SU-DHL-6 (cell line): ENCODE data around the gene ETS1.

ENCODE experiments used
- H2AFZ ChIP-seq: fragments of 200-600 bp; sonication (generic); 2 replicates; pipeline ENCODE4 v1.6.1; 2014; ENCODE audit warnings: low read depth, mild to moderate bottlenecking, moderate library complexity, mixed read lengths, antibody characterized with exemption, low read length; ENCODE audit not compliant: severe bottlenecking
- H3F3A ChIP-seq: fragments of 200-600 bp; shearing (Covaris generic); 2 replicates; pipeline ENCODE4 v1.6.0; 2016; ENCODE audit warnings: antibody characterized with exemption, mild to moderate bottlenecking; ENCODE audit not compliant: insufficient read depth
- H3K27ac ChIP-seq: fragments of 200-600 bp; sonication (generic); 2 replicates; pipeline ENCODE4 v1.5.1; 2016; ENCODE audit warnings: low read depth, mild to moderate bottlenecking, low read length, moderate library complexity, mixed read lengths
- H3K27me3 ChIP-seq: fragments of 200-600 bp; sonication (generic), shearing (Covaris generic); 2 replicates; pipeline ENCODE4 v1.6.0; 2014; ENCODE audit warnings: mild to moderate bottlenecking, low read length
- H3K36me3 ChIP-seq: fragments of 200-600 bp; sonication (generic); 2 replicates; pipeline ENCODE4 v1.6.1; 2014; ENCODE audit warnings: mild to moderate bottlenecking, low read length, mixed read lengths
- H3K4me2 ChIP-seq: fragments of 300-600, 200-600 bp; shearing (Covaris generic), sonication (generic); 2 replicates; pipeline ENCODE4 v1.6.0; 2014; ENCODE audit warnings: low read length, low read depth, mild to moderate bottlenecking; ENCODE audit not compliant: poor library complexity, severe bottlenecking
- H3K4me3 ChIP-seq: fragments of 200-600 bp; sonication (generic); 2 replicates; pipeline ENCODE4 v1.5.1; 2014; ENCODE audit warnings: antibody characterized with exemption, low read length, mild to moderate bottlenecking, mixed read lengths; ENCODE audit not compliant: insufficient read depth, poor library complexity, severe bottlenecking
- H3K79me2 ChIP-seq: fragments of 200-600 bp; sonication (generic); 2 replicates; pipeline ENCODE4 v1.6.1; 2014; ENCODE audit warnings: mild to moderate bottlenecking, low read length, moderate library complexity; ENCODE audit not compliant: insufficient read depth
- H3K9ac ChIP-seq: fragments of 200-600 bp; sonication (generic); 2 replicates; pipeline ENCODE4 v1.7.0; 2014; ENCODE audit warnings: mild to moderate bottlenecking, low read length
- H3K9me2 ChIP-seq: fragments of 200-600 bp; sonication (generic); replicated peaks from 2 replicates; pipeline ENCODE4 v1.6.1; 2014; ENCODE audit warnings: low read length; ENCODE audit not compliant: insufficient read depth
- H3K9me3 ChIP-seq: fragments of 200-600 bp; sonication (generic); 2 replicates; pipeline ENCODE4 v1.6.1; 2014; ENCODE audit warnings: low read length, mixed read lengths; ENCODE audit not compliant: insufficient read depth
- H4K20me1 ChIP-seq: fragments of 200-600 bp; sonication (generic); 2 replicates; pipeline ENCODE4 v1.6.1; 2014; ENCODE audit warnings: low read depth, mild to moderate bottlenecking, antibody characterized with exemption, low read length, moderate library complexity, mixed read lengths
- EZH2phosphoT487 ChIP-seq: fragments of 200-600 bp; sonication (generic), shearing (Covaris generic); conservative IDR thresholded peaks from 2 replicates; pipeline ENCODE4 v1.6.1; 2018; ENCODE audit warnings: mild to moderate bottlenecking, antibody characterized with exemption, low read length, moderate library complexity, mixed read lengths
- TF ChIP-seq, protein P1 (sequence below): fragments of 200-600 bp; sonication (generic); IDR thresholded peaks from one replicate; pipeline ENCODE4 v1.5.1; 2017; ENCODE audit warnings: antibody characterized with exemption, mild to moderate bottlenecking, low read length, moderate library complexity; ENCODE audit not compliant: insufficient read depth, poor library complexity, severe bottlenecking

Gene ETS1

GRCh38 chr11:128411812-128412211 lies 175.5 kb downstream of the ETS1 start:
- Histone ChIP-seq H3K79me2 (no peaks in the 10 kb centered on the region), H3F3A (no peaks in the 10 kb centered on the region), H3K9ac (no peak overlapping the region), H3K9me2 (no peaks in the 10 kb centered on the region), H3K4me2 (no peak overlapping the region), H2AFZ (no peak overlapping the region), H3K27ac (no peak overlapping the region), H3K27me3 (no peaks in the 10 kb centered on the region), H3K4me3 (no peak overlapping the region), H3K9me3 (no peaks in the 10 kb centered on the region), H3K36me3 (no peaks in the 10 kb centered on the region), H4K20me1 (no peaks in the 10 kb centered on the region)
- TF ChIP-seq EZH2phosphoT487 = no peak

GRCh38 chr11:128411150-128411549 lies 176.2 kb downstream of the ETS1 start:
- Histone ChIP-seq H4K20me1 (no peaks in the 10 kb centered on the region), H3K4me3 (no peak overlapping the region), H3K27ac (no peak overlapping the region), H3K36me3 (no peaks in the 10 kb centered on the region), H3K79me2 (no peaks in the 10 kb centered on the region), H3K9me2 (no peaks in the 10 kb centered on the region), H3K9ac (no peak overlapping the region), H3K27me3 (no peaks in the 10 kb centered on the region), H3K4me2 (no peak overlapping the region), H3K9me3 (no peaks in the 10 kb centered on the region), H2AFZ (no peak overlapping the region), H3F3A (no peaks in the 10 kb centered on the region)
- TF ChIP-seq EZH2phosphoT487 = no peak
- TF ChIP-seq, protein P1, sequence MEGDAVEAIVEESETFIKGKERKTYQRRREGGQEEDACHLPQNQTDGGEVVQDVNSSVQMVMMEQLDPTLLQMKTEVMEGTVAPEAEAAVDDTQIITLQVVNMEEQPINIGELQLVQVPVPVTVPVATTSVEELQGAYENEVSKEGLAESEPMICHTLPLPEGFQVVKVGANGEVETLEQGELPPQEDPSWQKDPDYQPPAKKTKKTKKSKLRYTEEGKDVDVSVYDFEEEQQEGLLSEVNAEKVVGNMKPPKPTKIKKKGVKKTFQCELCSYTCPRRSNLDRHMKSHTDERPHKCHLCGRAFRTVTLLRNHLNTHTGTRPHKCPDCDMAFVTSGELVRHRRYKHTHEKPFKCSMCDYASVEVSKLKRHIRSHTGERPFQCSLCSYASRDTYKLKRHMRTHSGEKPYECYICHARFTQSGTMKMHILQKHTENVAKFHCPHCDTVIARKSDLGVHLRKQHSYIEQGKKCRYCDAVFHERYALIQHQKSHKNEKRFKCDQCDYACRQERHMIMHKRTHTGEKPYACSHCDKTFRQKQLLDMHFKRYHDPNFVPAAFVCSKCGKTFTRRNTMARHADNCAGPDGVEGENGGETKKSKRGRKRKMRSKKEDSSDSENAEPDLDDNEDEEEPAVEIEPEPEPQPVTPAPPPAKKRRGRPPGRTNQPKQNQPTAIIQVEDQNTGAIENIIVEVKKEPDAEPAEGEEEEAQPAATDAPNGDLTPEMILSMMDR = no peak

DNA sequence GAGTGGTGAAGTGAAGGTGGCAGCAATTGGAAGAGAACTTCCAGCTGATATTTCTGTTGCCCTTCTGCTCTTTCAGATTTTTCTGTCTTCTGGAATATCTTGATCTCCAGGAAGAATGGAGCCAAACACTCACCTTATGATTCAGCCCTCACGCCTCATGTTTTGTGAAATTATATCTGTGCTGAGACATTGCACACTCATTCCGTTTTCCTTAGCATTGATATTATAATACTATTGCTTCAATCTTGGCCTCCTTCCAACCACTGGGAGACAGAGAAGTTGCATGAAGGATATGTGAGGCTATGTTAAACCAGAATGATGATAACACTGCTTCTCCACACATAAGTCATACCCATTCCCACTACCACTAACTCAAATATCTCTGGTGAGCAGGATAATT lies 177.9 kb downstream of the ETS1 start:
- H3K27me3 ChIP-seq = no peaks in the 10 kb centered on the region
- no peak overlapping the region for H3K4me2 ChIP-seq
- H3K9me2 ChIP-seq = no peaks in the 10 kb centered on the region
- H3F3A ChIP-seq = no peaks in the 10 kb centered on the region
- H3K9ac ChIP-seq = no peak overlapping the region
- H3K36me3 ChIP-seq = no peaks in the 10 kb centered on the region
- no peaks in the 10 kb centered on the region for H4K20me1 ChIP-seq
- H3K79me2 ChIP-seq = no peaks in the 10 kb centered on the region
- H3K4me3 ChIP-seq = no peak overlapping the region
- no peaks in the 10 kb centered on the region for H3K9me3 ChIP-seq
- TF ChIP-seq, protein P1 = no peak
- H2AFZ ChIP-seq = no peak overlapping the region
- no peak overlapping the region for H3K27ac ChIP-seq
